Measurements from ENCODE around the gene PSG11. TPM values are rescaled to one million over a fixed set of nuclear protein-coding genes. Genes with fewer than 3 reads are reported as not detected.
"Not testable (repeated sequence)": the region's sequence is repeated elsewhere in the genome, so short reads cannot be mapped to it uniquely, and the experiment has no call there.

Gene PSG11
- total RNA-seq, 2 experiments from 2014 or later = not detected

GRCh38 chr19:42971451-42971850 is 54.8 kb downstream of the PSG11 start:
- H3K27ac Mint-ChIP-seq; H3K36me3 Mint-ChIP-seq; H3K4me1 Mint-ChIP-seq (ENCODE audit: low read depth); H3K27me3 Mint-ChIP-seq; POLR2A ChIA-PET; H3K9me3 Mint-ChIP-seq; H3K4me3 Mint-ChIP-seq; intact Hi-C loops (cut with micrococcal nuclease); DNase-seq; CTCF ChIA-PET: not testable (repeated sequence)

DNA sequence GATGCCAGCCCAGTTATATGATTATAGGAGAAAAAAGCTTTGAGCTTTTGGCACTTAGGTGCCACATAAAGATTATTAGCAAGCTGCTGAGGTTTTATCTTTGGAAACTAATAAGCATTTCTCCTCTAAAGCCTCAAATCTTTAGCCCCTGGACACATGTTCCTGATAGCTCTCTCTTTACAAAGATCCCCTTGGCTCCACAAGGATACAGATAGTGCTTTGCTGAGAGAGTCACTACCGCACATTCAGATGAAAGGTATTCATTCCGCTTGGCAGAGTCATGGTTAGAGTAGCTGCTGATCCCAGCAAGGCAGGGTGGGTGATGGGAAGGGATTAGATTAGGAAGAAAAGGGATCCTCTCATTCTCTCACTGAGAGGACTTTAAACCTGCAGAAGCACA is 61.1 kb downstream of the PSG11 start:
- H3K27ac Mint-ChIP-seq = no peak overlapping the region
- peaks cover 9% of the 10 kb centered on the region for H3K27me3 Mint-ChIP-seq
- POLR2A ChIA-PET = no interaction called here
- no peaks in the 10 kb centered on the region for H3K9me3 Mint-ChIP-seq
- intact Hi-C loops (cut with micrococcal nuclease) = no loop called here
- H3K4me3 Mint-ChIP-seq = no peak overlapping the region
- CTCF ChIA-PET = no interaction called here
- H3K36me3 Mint-ChIP-seq = no peaks in the 10 kb centered on the region
- H3K4me1 Mint-ChIP-seq (ENCODE audit: low read depth) = no peaks in the 10 kb centered on the region
- DNase-seq = no peak

- Mint-ChIP-seq H3K27me3 (peaks cover 6% of the 10 kb centered on the region), H3K27ac (no peak overlapping the region), H3K9me3 (no peaks in the 10 kb centered on the region), H3K36me3 (no peaks in the 10 kb centered on the region), H3K4me1 (ENCODE audit: low read depth) (no peaks in the 10 kb centered on the region), H3K4me3 (no peak overlapping the region)
- CTCF ChIA-PET = no interaction called here
- no peak for DNase-seq
- POLR2A ChIA-PET = no interaction called here
- intact Hi-C loops (cut with micrococcal nuclease) = no loop called here
These were observed 65.2 kb downstream of the PSG11 start for GRCh38 chr19:42961119-42961518.

Other genes starting within 250 kb of the PSG11 start
- gene PSG1, start 146.8 kb downstream of the PSG11 start, total RNA-seq = not detected
- not detected for gene PSG6, start 108.6 kb downstream of the PSG11 start, total RNA-seq
- gene PSG7, start 89.3 kb downstream of the PSG11 start, total RNA-seq = not detected
- not detected for gene PSG2, start 56.2 kb upstream of the PSG11 start, total RNA-seq
- gene PSG5, start 160.1 kb upstream of the PSG11 start, total RNA-seq = not detected
- not detected for gene PSG4, start 179.2 kb upstream of the PSG11 start, total RNA-seq
- gene PSG9, start 243.1 kb upstream of the PSG11 start, total RNA-seq = not detected